ENCODE data around the gene C2CD4B. TPM values are rescaled to one million over a fixed set of nuclear protein-coding genes. Genes with fewer than 3 reads are reported as not detected.

Gene C2CD4B
- total RNA-seq, 4 donors from 2014 or later, result 1.2 to 6.7 (median 2.5) TPM

- no peak for TF ChIP-seq POLR2A (IDR thresholded peaks at IDR 0.05)
- TF ChIP-seq, protein P1, sequence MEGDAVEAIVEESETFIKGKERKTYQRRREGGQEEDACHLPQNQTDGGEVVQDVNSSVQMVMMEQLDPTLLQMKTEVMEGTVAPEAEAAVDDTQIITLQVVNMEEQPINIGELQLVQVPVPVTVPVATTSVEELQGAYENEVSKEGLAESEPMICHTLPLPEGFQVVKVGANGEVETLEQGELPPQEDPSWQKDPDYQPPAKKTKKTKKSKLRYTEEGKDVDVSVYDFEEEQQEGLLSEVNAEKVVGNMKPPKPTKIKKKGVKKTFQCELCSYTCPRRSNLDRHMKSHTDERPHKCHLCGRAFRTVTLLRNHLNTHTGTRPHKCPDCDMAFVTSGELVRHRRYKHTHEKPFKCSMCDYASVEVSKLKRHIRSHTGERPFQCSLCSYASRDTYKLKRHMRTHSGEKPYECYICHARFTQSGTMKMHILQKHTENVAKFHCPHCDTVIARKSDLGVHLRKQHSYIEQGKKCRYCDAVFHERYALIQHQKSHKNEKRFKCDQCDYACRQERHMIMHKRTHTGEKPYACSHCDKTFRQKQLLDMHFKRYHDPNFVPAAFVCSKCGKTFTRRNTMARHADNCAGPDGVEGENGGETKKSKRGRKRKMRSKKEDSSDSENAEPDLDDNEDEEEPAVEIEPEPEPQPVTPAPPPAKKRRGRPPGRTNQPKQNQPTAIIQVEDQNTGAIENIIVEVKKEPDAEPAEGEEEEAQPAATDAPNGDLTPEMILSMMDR (IDR thresholded peaks at IDR 0.05), result no peak
- intact Hi-C loops (cut with DNase I), result no loop called here
- Histone ChIP-seq H3K4me1 (no peaks in the 10 kb centered on the region), H3K27me3 (no peaks in the 10 kb centered on the region), H3K27ac (no peak overlapping the region), H3K36me3 (no peaks in the 10 kb centered on the region), H3K9me3 (no peaks in the 10 kb centered on the region), H3K4me3 (replicated peaks in 1 of 3) (no peak overlapping the region)
- no peak for DNase-seq
- WGBS, 2 donors, result 86 to 95% methylated on average over 3 of the region's 3 CpGs
These were observed 43.8 kb upstream of the C2CD4B start for GRCh38 chr15:62208884-62209283.

GRCh38 chr15:62208367-62208766 lies 43.3 kb upstream of the C2CD4B start:
- no peak for DNase-seq
- TF ChIP-seq, protein P1 (IDR thresholded peaks at IDR 0.05), result no peak
- no peak for TF ChIP-seq POLR2A (IDR thresholded peaks at IDR 0.05)
- Histone ChIP-seq H3K4me3 (replicated peaks in 1 of 3) (no peak overlapping the region), H3K27ac (no peak overlapping the region), H3K27me3 (no peaks in the 10 kb centered on the region), H3K36me3 (no peaks in the 10 kb centered on the region), H3K9me3 (no peaks in the 10 kb centered on the region), H3K4me1 (no peaks in the 10 kb centered on the region)
- intact Hi-C loops (cut with DNase I), result no loop called here
- 85 to 90% methylated on average over 9 of the region's 9 CpGs for WGBS, 2 donors

GRCh38 chr15:62190675-62191074 lies 25.6 kb upstream of the C2CD4B start:
- H3K27me3 ChIP-seq, result no peaks in the 10 kb centered on the region
- no peaks in the 10 kb centered on the region for H3K36me3 ChIP-seq
- no peak overlapping the region for H3K27ac ChIP-seq
- H3K4me1 ChIP-seq, result no peaks in the 10 kb centered on the region
- TF ChIP-seq, protein P1 (IDR thresholded peaks at IDR 0.05), result no peak
- no peak for TF ChIP-seq POLR2A (IDR thresholded peaks at IDR 0.05)
- WGBS, 2 donors, result 85 to 88% methylated on average over 2 of the region's 2 CpGs
- H3K4me3 ChIP-seq (replicated peaks in 1 of 3), result no peak overlapping the region
- DNase-seq, result no peak
- H3K9me3 ChIP-seq, result no peaks in the 10 kb centered on the region
- intact Hi-C loops (cut with DNase I), result no loop called here

DNA sequence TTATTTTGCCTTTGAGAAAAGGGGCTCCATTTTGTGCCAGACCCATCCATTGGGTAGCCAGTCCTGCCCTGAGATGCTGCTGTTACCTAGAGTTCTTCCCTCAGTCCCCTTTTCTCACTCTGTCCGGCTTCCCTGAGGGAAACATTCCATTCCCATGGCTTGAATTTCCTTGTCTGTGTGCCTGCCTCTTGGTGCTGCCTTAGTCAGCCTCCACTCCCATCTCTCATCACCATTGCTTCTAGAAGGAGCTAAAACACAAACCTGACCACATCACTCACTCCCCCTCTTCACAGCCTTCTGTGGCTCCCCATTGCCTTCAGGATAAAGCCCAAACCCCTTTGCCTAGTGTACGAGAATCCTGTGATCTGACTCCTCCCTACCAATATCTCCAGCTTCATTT lies 25.2 kb upstream of the C2CD4B start:
- intact Hi-C loops (cut with DNase I), result no loop called here
- H3K27ac ChIP-seq, result no peak overlapping the region
- 79 to 83% methylated on average over 2 of the region's 2 CpGs for WGBS, 2 donors

GRCh38 chr15:62188744-62189143 lies 23.7 kb upstream of the C2CD4B start:
- Histone ChIP-seq H3K4me1 (no peaks in the 10 kb centered on the region), H3K4me3 (replicated peaks in 1 of 3) (no peak overlapping the region), H3K27ac (no peak overlapping the region), H3K36me3 (no peaks in the 10 kb centered on the region), H3K27me3 (no peaks in the 10 kb centered on the region), H3K9me3 (no peaks in the 10 kb centered on the region)
- TF ChIP-seq, protein P1 (IDR thresholded peaks at IDR 0.05), result no peak
- no peak for TF ChIP-seq POLR2A (IDR thresholded peaks at IDR 0.05)
- DNase-seq, result no peak
- WGBS, 2 donors, result 87 to 91% methylated on average over 5 of the region's 5 CpGs
- intact Hi-C loops (cut with DNase I), result no loop called here

More for the DNA sequence above, 25.2 kb upstream of the C2CD4B start:
- TF ChIP-seq POLR2A (IDR thresholded peaks at IDR 0.05), result no peak
- TF ChIP-seq, protein P1 (IDR thresholded peaks at IDR 0.05), result no peak
- no peaks in the 10 kb centered on the region for H3K27me3 ChIP-seq
- H3K36me3 ChIP-seq, result no peaks in the 10 kb centered on the region
- H3K9me3 ChIP-seq, result no peaks in the 10 kb centered on the region
- H3K4me3 ChIP-seq (replicated peaks in 1 of 3), result no peak overlapping the region
- H3K4me1 ChIP-seq, result no peaks in the 10 kb centered on the region
- DNase-seq, result no peak

Data from thyroid gland (tissue), 4 donors.